ENCODE measurements around the gene KCNH4. TPM values are rescaled to one million over a fixed set of nuclear protein-coding genes. Genes with fewer than 3 reads are reported as not detected.

KCNH4 gene
- total RNA-seq, 1 experiment from 2014 or later = 1.5 TPM

DNA sequence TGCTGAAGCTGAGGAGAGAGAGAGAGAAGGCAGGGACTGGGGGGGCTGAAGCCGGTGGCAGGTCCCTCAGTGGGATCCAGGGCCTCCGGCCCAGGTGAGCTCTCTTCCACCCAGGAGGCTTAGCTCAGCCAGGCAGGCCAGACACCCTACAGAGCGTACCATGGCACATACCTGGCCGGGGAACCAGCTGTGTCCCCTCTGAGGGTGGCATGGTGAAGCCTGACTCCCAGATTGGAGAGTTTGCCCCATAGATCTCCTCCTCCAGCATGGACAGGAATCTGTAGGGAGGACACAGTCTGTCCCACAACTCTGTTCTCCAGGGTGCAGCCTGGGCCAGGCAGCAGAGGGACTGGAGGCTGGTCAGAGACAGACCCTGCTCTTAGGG, 62.8 kb downstream of the KCNH4 start:
- Histone ChIP-seq H3K36me3 (ENCODE audit: control insufficient read depth, insufficient read depth, low read length) (no peaks in the 10 kb centered on the region), H3K27me3 (ENCODE audit: control insufficient read depth, insufficient read depth, low read length) (no peaks in the 10 kb centered on the region), H3K9me3 (ENCODE audit: control insufficient read depth, insufficient read depth, low read depth, low read length) (no peaks in the 10 kb centered on the region), H3K4me3 (ENCODE audit: low read depth in 2 of 2, low read length in 2 of 2) (no peak overlapping the region), H3K27ac (ENCODE audit: low read length) (no peak overlapping the region), H3K4me1 (ENCODE audit: control insufficient read depth, insufficient read depth, low read length) (peaks cover 9% of the 10 kb centered on the region)
- ChIA-PET CTCF (interaction anchor here (0.7 kb wide), 1 partner anchor 152 kb away, joined by 3 read pairs; no protein-coding TSS in a partner anchor), POLR2A (no interaction called here)
- intact Hi-C loops (cut with micrococcal nuclease; ENCODE audit: unreplicated experiment) (no loop called here), in situ Hi-C loops (cut with HindIII; ENCODE audit: low pct_unique_long_range_greater_than_20kb, low sequenced_read_pairs) (no loop called here)
- TF ChIP-seq POLR2AphosphoS5 (IDR thresholded peaks at IDR 0.05; ENCODE audit: low read depth, low read length) (no peak), SIN3A (IDR thresholded peaks at IDR 0.05; ENCODE audit: borderline replicate concordance, insufficient read depth, low read depth, low read length) (no peak), TCF7L2 (IDR thresholded peaks at IDR 0.05; ENCODE audit: low read depth, low read length) (no peak)
- TF ChIP-seq, protein P1, sequence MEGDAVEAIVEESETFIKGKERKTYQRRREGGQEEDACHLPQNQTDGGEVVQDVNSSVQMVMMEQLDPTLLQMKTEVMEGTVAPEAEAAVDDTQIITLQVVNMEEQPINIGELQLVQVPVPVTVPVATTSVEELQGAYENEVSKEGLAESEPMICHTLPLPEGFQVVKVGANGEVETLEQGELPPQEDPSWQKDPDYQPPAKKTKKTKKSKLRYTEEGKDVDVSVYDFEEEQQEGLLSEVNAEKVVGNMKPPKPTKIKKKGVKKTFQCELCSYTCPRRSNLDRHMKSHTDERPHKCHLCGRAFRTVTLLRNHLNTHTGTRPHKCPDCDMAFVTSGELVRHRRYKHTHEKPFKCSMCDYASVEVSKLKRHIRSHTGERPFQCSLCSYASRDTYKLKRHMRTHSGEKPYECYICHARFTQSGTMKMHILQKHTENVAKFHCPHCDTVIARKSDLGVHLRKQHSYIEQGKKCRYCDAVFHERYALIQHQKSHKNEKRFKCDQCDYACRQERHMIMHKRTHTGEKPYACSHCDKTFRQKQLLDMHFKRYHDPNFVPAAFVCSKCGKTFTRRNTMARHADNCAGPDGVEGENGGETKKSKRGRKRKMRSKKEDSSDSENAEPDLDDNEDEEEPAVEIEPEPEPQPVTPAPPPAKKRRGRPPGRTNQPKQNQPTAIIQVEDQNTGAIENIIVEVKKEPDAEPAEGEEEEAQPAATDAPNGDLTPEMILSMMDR (IDR thresholded peaks at IDR 0.05) = no peak
- TF ChIP-seq, protein P2, sequence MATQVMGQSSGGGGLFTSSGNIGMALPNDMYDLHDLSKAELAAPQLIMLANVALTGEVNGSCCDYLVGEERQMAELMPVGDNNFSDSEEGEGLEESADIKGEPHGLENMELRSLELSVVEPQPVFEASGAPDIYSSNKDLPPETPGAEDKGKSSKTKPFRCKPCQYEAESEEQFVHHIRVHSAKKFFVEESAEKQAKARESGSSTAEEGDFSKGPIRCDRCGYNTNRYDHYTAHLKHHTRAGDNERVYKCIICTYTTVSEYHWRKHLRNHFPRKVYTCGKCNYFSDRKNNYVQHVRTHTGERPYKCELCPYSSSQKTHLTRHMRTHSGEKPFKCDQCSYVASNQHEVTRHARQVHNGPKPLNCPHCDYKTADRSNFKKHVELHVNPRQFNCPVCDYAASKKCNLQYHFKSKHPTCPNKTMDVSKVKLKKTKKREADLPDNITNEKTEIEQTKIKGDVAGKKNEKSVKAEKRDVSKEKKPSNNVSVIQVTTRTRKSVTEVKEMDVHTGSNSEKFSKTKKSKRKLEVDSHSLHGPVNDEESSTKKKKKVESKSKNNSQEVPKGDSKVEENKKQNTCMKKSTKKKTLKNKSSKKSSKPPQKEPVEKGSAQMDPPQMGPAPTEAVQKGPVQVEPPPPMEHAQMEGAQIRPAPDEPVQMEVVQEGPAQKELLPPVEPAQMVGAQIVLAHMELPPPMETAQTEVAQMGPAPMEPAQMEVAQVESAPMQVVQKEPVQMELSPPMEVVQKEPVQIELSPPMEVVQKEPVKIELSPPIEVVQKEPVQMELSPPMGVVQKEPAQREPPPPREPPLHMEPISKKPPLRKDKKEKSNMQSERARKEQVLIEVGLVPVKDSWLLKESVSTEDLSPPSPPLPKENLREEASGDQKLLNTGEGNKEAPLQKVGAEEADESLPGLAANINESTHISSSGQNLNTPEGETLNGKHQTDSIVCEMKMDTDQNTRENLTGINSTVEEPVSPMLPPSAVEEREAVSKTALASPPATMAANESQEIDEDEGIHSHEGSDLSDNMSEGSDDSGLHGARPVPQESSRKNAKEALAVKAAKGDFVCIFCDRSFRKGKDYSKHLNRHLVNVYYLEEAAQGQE (IDR thresholded peaks at IDR 0.05; ENCODE audit: insufficient read depth in 1 of 2, low read depth in 2 of 2, low read length in 1 of 2) = no peak
- BruUV-seq (replicated peaks) = no TSS peak
- DNase-seq (ENCODE audit: low read depth, low spot score) (no peak), ATAC-seq (no peak)

DNA sequence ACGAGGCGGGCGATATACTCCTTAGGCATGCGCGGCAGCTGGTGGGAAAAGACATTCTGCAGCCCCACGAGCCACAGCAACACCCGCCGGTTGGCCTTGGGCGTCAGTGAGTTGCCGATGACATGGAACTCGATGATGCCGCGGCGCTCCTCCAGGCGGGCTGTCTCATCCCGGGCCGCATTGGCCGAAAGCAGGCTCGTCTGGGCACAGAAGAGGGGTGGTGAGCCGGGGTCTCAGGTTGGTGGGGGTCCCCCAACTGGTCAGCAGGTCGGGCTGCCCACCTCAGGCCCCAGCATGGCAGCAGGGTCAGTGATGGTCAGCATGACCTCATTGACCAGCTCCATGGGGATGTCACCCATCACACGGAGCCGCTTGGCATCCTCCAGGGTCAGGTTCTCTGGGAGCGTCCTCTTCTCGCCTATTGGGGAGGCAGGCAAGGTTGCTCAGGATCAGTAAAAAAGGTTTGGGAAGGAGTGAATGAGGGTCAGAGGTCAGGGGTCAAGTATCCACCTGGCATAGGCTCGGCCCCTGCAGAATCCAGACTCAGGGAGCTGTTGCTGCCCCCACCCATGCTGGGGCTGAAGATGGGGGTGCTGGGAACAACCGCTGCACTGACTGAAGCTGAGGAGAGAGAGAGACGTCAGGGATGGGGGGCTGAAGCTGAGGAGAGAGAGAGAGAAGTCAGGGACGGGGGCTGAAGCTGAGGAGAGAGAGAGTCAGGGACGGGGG, 63.4 kb downstream of the KCNH4 start:
- no TSS peak for BruUV-seq (replicated peaks)
- in situ Hi-C loops (cut with HindIII; ENCODE audit: low pct_unique_long_range_greater_than_20kb, low sequenced_read_pairs) (no loop called here), intact Hi-C loops (cut with micrococcal nuclease; ENCODE audit: unreplicated experiment) (no loop called here)
- Histone ChIP-seq H3K36me3 (ENCODE audit: control insufficient read depth, insufficient read depth, low read length) (no peaks in the 10 kb centered on the region), H3K4me1 (ENCODE audit: control insufficient read depth, insufficient read depth, low read length) (peaks cover 14% of the 10 kb centered on the region), H3K27me3 (ENCODE audit: control insufficient read depth, insufficient read depth, low read length) (no peaks in the 10 kb centered on the region), H3K4me3 (ENCODE audit: low read depth in 2 of 2, low read length in 2 of 2) (no peak overlapping the region), H3K9me3 (ENCODE audit: control insufficient read depth, insufficient read depth, low read depth, low read length) (no peaks in the 10 kb centered on the region), H3K27ac (ENCODE audit: low read length) (no peak overlapping the region)
- TF ChIP-seq, protein P2 (IDR thresholded peaks at IDR 0.05; ENCODE audit: insufficient read depth in 1 of 2, low read depth in 2 of 2, low read length in 1 of 2) = no peak
- TF ChIP-seq SIN3A (IDR thresholded peaks at IDR 0.05; ENCODE audit: borderline replicate concordance, insufficient read depth, low read depth, low read length) (no peak), POLR2AphosphoS5 (IDR thresholded peaks at IDR 0.05; ENCODE audit: low read depth, low read length) (no peak), TCF7L2 (IDR thresholded peaks at IDR 0.05; ENCODE audit: low read depth, low read length) (no peak)
- TF ChIP-seq, protein P1 (IDR thresholded peaks at IDR 0.05) = no peak
- ATAC-seq = no peak
- CTCF ChIA-PET = interaction anchor here (0.7 kb wide), 1 partner anchor 151 kb away, joined by 3 read pairs; no protein-coding TSS in a partner anchor
- DNase-seq (ENCODE audit: low read depth, low spot score) = no peak
- POLR2A ChIA-PET = no interaction called here

Data from Panc1 (cell line).